ENCODE measurements around the gene ADAMTS18. TPM values are rescaled to one million over a fixed set of nuclear protein-coding genes. Genes with fewer than 3 reads are reported as not detected.

The ADAMTS18 gene
- total and polyA plus RNA-seq, 4 donors = under 0.01 to 0.17 TPM; not detected in 2

DNA sequence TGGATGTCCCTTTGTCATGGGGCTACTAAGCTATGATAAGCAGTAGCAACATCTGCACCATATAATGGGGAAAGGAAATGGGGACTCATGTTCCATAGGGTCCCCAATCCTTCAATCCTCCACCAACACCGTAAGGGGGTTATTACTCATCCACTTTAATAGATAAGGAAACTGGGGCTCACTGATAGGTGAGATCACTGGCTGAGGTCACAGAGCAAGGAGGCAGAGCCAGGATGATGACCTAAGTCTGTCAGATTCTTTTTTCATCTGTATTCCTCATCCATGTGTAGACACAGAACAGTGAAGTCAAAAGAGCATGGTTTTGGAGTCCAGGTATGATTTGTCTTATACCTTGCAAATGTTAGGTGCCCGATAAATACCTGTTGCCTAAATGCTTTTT is 10.5 kb upstream of the ADAMTS18 start:
- Histone ChIP-seq H3K4me3 (ENCODE audit: low read depth in 1 of 3, low read length in 3 of 3) (no peak overlapping the region), H3K4me1 (ENCODE audit: control insufficient read depth in 4 of 4, insufficient read depth in 4 of 4, low read length in 3 of 4) (no peaks in the 10 kb centered on the region), H3K9ac (ENCODE audit: low read depth in 1 of 2, low read length in 2 of 2) (no peak overlapping the region), H3K27me3 (ENCODE audit: control insufficient read depth in 4 of 4, insufficient read depth in 4 of 4, low read length in 3 of 4) (peaks cover 0 to 9% (median 2%) of the 10 kb centered on the region in 4 donors), H3K27ac (ENCODE audit: low read depth in 1 of 2, low read length in 2 of 2) (no peak overlapping the region), H3K36me3 (ENCODE audit: control insufficient read depth in 4 of 4, insufficient read depth in 3 of 4, low read depth in 1 of 4, low read length in 3 of 4) (no peaks in the 10 kb centered on the region), H3K9me3 (ENCODE audit: control insufficient read depth in 4 of 4, low read length in 3 of 4) (no peaks in the 10 kb centered on the region)
- 75% methylated on average over 2 of the region's 2 CpGs for WGBS
- DNase-seq (ENCODE audit: low spot score) = no peak
- no peak for TF ChIP-seq EGR1 (IDR thresholded peaks at IDR 0.05; ENCODE audit: low read depth in 2 of 2)
- TF ChIP-seq FOXA1 (IDR thresholded peaks at IDR 0.05) = no peak
- TF ChIP-seq, protein P1, sequence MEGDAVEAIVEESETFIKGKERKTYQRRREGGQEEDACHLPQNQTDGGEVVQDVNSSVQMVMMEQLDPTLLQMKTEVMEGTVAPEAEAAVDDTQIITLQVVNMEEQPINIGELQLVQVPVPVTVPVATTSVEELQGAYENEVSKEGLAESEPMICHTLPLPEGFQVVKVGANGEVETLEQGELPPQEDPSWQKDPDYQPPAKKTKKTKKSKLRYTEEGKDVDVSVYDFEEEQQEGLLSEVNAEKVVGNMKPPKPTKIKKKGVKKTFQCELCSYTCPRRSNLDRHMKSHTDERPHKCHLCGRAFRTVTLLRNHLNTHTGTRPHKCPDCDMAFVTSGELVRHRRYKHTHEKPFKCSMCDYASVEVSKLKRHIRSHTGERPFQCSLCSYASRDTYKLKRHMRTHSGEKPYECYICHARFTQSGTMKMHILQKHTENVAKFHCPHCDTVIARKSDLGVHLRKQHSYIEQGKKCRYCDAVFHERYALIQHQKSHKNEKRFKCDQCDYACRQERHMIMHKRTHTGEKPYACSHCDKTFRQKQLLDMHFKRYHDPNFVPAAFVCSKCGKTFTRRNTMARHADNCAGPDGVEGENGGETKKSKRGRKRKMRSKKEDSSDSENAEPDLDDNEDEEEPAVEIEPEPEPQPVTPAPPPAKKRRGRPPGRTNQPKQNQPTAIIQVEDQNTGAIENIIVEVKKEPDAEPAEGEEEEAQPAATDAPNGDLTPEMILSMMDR (IDR thresholded peaks at IDR 0.05; ENCODE audit: low read depth, low read length, missing input control) = no peak
- TF ChIP-seq, protein P2, sequence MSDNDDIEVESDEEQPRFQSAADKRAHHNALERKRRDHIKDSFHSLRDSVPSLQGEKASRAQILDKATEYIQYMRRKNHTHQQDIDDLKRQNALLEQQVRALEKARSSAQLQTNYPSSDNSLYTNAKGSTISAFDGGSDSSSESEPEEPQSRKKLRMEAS (IDR thresholded peaks at IDR 0.05) = no peak
- no peak for TF ChIP-seq JUND (IDR thresholded peaks at IDR 0.05)
- TF ChIP-seq NR2F2 (IDR thresholded peaks at IDR 0.05) = no peak
- TF ChIP-seq, protein P3, sequence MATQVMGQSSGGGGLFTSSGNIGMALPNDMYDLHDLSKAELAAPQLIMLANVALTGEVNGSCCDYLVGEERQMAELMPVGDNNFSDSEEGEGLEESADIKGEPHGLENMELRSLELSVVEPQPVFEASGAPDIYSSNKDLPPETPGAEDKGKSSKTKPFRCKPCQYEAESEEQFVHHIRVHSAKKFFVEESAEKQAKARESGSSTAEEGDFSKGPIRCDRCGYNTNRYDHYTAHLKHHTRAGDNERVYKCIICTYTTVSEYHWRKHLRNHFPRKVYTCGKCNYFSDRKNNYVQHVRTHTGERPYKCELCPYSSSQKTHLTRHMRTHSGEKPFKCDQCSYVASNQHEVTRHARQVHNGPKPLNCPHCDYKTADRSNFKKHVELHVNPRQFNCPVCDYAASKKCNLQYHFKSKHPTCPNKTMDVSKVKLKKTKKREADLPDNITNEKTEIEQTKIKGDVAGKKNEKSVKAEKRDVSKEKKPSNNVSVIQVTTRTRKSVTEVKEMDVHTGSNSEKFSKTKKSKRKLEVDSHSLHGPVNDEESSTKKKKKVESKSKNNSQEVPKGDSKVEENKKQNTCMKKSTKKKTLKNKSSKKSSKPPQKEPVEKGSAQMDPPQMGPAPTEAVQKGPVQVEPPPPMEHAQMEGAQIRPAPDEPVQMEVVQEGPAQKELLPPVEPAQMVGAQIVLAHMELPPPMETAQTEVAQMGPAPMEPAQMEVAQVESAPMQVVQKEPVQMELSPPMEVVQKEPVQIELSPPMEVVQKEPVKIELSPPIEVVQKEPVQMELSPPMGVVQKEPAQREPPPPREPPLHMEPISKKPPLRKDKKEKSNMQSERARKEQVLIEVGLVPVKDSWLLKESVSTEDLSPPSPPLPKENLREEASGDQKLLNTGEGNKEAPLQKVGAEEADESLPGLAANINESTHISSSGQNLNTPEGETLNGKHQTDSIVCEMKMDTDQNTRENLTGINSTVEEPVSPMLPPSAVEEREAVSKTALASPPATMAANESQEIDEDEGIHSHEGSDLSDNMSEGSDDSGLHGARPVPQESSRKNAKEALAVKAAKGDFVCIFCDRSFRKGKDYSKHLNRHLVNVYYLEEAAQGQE (IDR thresholded peaks at IDR 0.05) = no peak
- TF ChIP-seq RXRA (IDR thresholded peaks at IDR 0.05) = no peak
- no peak for TF ChIP-seq RAD21 (IDR thresholded peaks at IDR 0.05)
- no peak for TF ChIP-seq FOXA2 (IDR thresholded peaks at IDR 0.05)
- TF ChIP-seq SP1 (IDR thresholded peaks at IDR 0.05) = no peak
- TF ChIP-seq TAF1 (conservative IDR thresholded peaks at IDR 0.05) = no peak
- no peak for TF ChIP-seq HNF4A (conservative IDR thresholded peaks at IDR 0.05)
- no peak for TF ChIP-seq YY1 (IDR thresholded peaks at IDR 0.05)
- no peak for TF ChIP-seq HNF4G (IDR thresholded peaks at IDR 0.05)
- TF ChIP-seq, protein P4, sequence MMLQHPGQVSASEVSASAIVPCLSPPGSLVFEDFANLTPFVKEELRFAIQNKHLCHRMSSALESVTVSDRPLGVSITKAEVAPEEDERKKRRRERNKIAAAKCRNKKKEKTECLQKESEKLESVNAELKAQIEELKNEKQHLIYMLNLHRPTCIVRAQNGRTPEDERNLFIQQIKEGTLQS (IDR thresholded peaks at IDR 0.05) = no peak

DNA sequence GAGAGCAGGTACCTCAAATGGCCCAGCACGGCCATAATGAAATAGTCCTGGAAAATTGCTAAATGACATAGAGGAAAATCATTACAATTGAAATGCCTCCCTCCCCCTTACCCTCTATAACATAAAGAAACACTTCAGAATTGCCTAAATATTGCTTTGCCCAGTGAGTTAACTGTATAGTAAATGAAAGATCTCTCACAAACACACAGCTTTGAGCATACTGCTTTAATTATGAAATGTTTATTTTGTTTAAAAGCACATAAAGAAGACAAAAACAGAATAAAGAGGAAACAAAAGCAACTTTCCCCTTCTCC is 9.3 kb upstream of the ADAMTS18 start:
- no peak for TF ChIP-seq FOXA1 (IDR thresholded peaks at IDR 0.05)
- TF ChIP-seq, protein P4 (IDR thresholded peaks at IDR 0.05) = no peak
- TF ChIP-seq YY1 (IDR thresholded peaks at IDR 0.05) = no peak
- no peak for TF ChIP-seq HNF4A (conservative IDR thresholded peaks at IDR 0.05)
- TF ChIP-seq RAD21 (IDR thresholded peaks at IDR 0.05) = no peak
- TF ChIP-seq JUND (IDR thresholded peaks at IDR 0.05) = no peak
- TF ChIP-seq, protein P3 (IDR thresholded peaks at IDR 0.05) = no peak
- Histone ChIP-seq H3K9me3 (ENCODE audit: control insufficient read depth in 4 of 4, low read length in 3 of 4) (no peaks in the 10 kb centered on the region), H3K27me3 (ENCODE audit: control insufficient read depth in 4 of 4, insufficient read depth in 4 of 4, low read length in 3 of 4) (peaks cover 0 to 11% (median 2%) of the 10 kb centered on the region in 4 donors), H3K27ac (ENCODE audit: low read depth in 1 of 2, low read length in 2 of 2) (no peak overlapping the region), H3K9ac (ENCODE audit: low read depth in 1 of 2, low read length in 2 of 2) (no peak overlapping the region), H3K4me1 (ENCODE audit: control insufficient read depth in 4 of 4, insufficient read depth in 4 of 4, low read length in 3 of 4) (no peaks in the 10 kb centered on the region), H3K36me3 (ENCODE audit: control insufficient read depth in 4 of 4, insufficient read depth in 3 of 4, low read depth in 1 of 4, low read length in 3 of 4) (no peaks in the 10 kb centered on the region), H3K4me3 (ENCODE audit: low read depth in 1 of 3, low read length in 3 of 3) (no peak overlapping the region)
- WGBS = 41% methylated on average over 1 of the region's 1 CpG
- no peak for DNase-seq (ENCODE audit: low spot score)

All from liver (tissue), 9 donors.